ENCODE measurements around the gene MRPL17.

The MRPL17 gene

GRCh38 chr11:6655790-6656583, 27.2 kb downstream of the MRPL17 start, which contains the start of gene DCHS1:
Gene DCHS1, minus strand, starts transcription at chr11:6655809. Its CDS starts 14,196 bp downstream, at chr11:6641613.
- in situ Hi-C loops (cut with MboI; ENCODE audit: low sequenced_read_pairs, unreplicated experiment), result no loop called here
- DNase-seq (ENCODE audit: low spot score), result no peak
- no peak for TF ChIP-seq CTCF (IDR thresholded peaks at IDR 0.05; ENCODE audit: borderline replicate concordance, control extremely low read depth, extremely low read depth, insufficient read depth, missing control alignments)

GRCh38 chr11:6655020-6655789, 27.9 kb downstream of the MRPL17 start:
- TF ChIP-seq CTCF (IDR thresholded peaks at IDR 0.05; ENCODE audit: borderline replicate concordance, control extremely low read depth, extremely low read depth, insufficient read depth, missing control alignments), result no peak
- in situ Hi-C loops (cut with MboI; ENCODE audit: low sequenced_read_pairs, unreplicated experiment), result no loop called here
- no peak for DNase-seq (ENCODE audit: low spot score)

- no peak for TF ChIP-seq CTCF (IDR thresholded peaks at IDR 0.05; ENCODE audit: borderline replicate concordance, control extremely low read depth, extremely low read depth, insufficient read depth, missing control alignments)
- DNase-seq (ENCODE audit: low spot score), result no peak
- in situ Hi-C loops (cut with MboI; ENCODE audit: low sequenced_read_pairs, unreplicated experiment), result no loop called here
Observed at GRCh38 chr11:6654281-6655019, 28.7 kb downstream of the MRPL17 start.

- in situ Hi-C loops (cut with MboI; ENCODE audit: low sequenced_read_pairs, unreplicated experiment), result no loop called here
- DNase-seq (ENCODE audit: low spot score), result no peak
- TF ChIP-seq CTCF (IDR thresholded peaks at IDR 0.05; ENCODE audit: borderline replicate concordance, control extremely low read depth, extremely low read depth, insufficient read depth, missing control alignments), result no peak
Observed at GRCh38 chr11:6653656-6654055, 29.5 kb downstream of the MRPL17 start.

GRCh38 chr11:6653097-6653496, 30.0 kb downstream of the MRPL17 start:
- in situ Hi-C loops (cut with MboI; ENCODE audit: low sequenced_read_pairs, unreplicated experiment), result no loop called here
- no peak for DNase-seq (ENCODE audit: low spot score)
- TF ChIP-seq CTCF (IDR thresholded peaks at IDR 0.05; ENCODE audit: borderline replicate concordance, control extremely low read depth, extremely low read depth, insufficient read depth, missing control alignments), result no peak

- no peak for TF ChIP-seq CTCF (IDR thresholded peaks at IDR 0.05; ENCODE audit: borderline replicate concordance, control extremely low read depth, extremely low read depth, insufficient read depth, missing control alignments)
- DNase-seq (ENCODE audit: low spot score), result no peak
- in situ Hi-C loops (cut with MboI; ENCODE audit: low sequenced_read_pairs, unreplicated experiment), result no loop called here
Observed at GRCh38 chr11:6652182-6652581, 31.0 kb downstream of the MRPL17 start.

Data from GM13976 (cell line).